Mammary epithelial cell (primary cell): Measurements from ENCODE around the gene GLB1L2.

Experiments used
- CTCF ChIP-seq, 2 donors: IDR thresholded peaks in 1 of 2; conservative IDR thresholded peaks in 1 of 2; 2 replicates each; pipeline ENCODE4 v1.5.1; 2011 to 2012; ENCODE audit warnings: inconsistent platforms in 2 of 2, low read length in 2 of 2, mild to moderate bottlenecking in 2 of 2, control low read depth in 1 of 2, low read depth in 1 of 2; ENCODE audit not compliant: insufficient read depth in 1 of 2; ENCODE audit errors: extremely low read depth in 1 of 2
- EZH2 ChIP-seq: IDR thresholded peaks from 2 replicates; pipeline ENCODE4 v1.6.1; 2012; ENCODE audit warnings: low read length, inconsistent platforms, borderline replicate concordance

- TF ChIP-seq CTCF (conservative IDR thresholded peaks at IDR 0.05 in 1 of 2, IDR thresholded peaks at IDR 0.05 in 1 of 2; ENCODE audit: extremely low read depth in 1 of 2, insufficient read depth in 1 of 2, low read depth in 1 of 2, low read length in 2 of 2) = no peak
- no peak for TF ChIP-seq EZH2
Measured at GRCh38 chr11:134349109-134349801, 17.5 kb downstream of the GLB1L2 start.
